Liver (tissue), 3 donors: ENCODE data around the gene AIPL1.
A peak's percentile ranks its signal among the peaks of the same experiment; 100 is the strongest.

ENCODE experiments used
- ATF3 ChIP-seq: IDR thresholded peaks from 2 replicates; pipeline ENCODE4 v1.6.1; 2016; ENCODE audit warnings: antibody characterized with exemption
- EGR1 ChIP-seq, 2 donors: IDR thresholded peaks; 2 replicates each; pipeline ENCODE4 v1.6.1; 2016 to 2018; ENCODE audit warnings: antibody characterized with exemption in 2 of 2, low read depth in 2 of 2
- GABPA ChIP-seq, 2 donors: IDR thresholded peaks in 1 of 2; conservative IDR thresholded peaks in 1 of 2; 2 replicates each; pipeline ENCODE4 v1.6.1; 2016; ENCODE audit warnings: antibody characterized with exemption in 2 of 2, mild to moderate bottlenecking in 1 of 2, moderate library complexity in 1 of 2
- JUND ChIP-seq, 2 donors: IDR thresholded peaks; 2 replicates each; pipeline ENCODE4 v1.6.1; 2016; ENCODE audit warnings: antibody characterized with exemption in 2 of 2
- MAX ChIP-seq: IDR thresholded peaks from 2 replicates; pipeline ENCODE4 v1.6.1; 2016; ENCODE audit warnings: antibody characterized with exemption
- NR2F2 ChIP-seq: IDR thresholded peaks from 2 replicates; pipeline ENCODE4 v1.6.1; 2016; ENCODE audit warnings: antibody characterized with exemption
- RAD21 ChIP-seq, 2 donors: IDR thresholded peaks; 2 replicates each; pipeline ENCODE4 v1.6.1; 2016; ENCODE audit warnings: antibody characterized with exemption in 2 of 2, mild to moderate bottlenecking in 2 of 2
- REST ChIP-seq: IDR thresholded peaks from 2 replicates; pipeline ENCODE4 v1.6.1; 2016; ENCODE audit warnings: antibody characterized with exemption, mild to moderate bottlenecking
- RXRA ChIP-seq, 2 donors: IDR thresholded peaks; 2 replicates each; pipeline ENCODE4 v1.6.1; 2017 to 2018; ENCODE audit warnings: antibody characterized with exemption in 2 of 2, mild to moderate bottlenecking in 1 of 2
- SP1 ChIP-seq: IDR thresholded peaks from 2 replicates; pipeline ENCODE4 v1.6.1; 2018; ENCODE audit warnings: antibody characterized with exemption, mild to moderate bottlenecking
- TAF1 ChIP-seq: conservative IDR thresholded peaks from 2 replicates; pipeline ENCODE4 v1.6.1; 2016; ENCODE audit warnings: antibody characterized with exemption, mild to moderate bottlenecking
- YY1 ChIP-seq: IDR thresholded peaks from 2 replicates; pipeline ENCODE4 v1.6.1; 2016; ENCODE audit warnings: antibody characterized with exemption, mild to moderate bottlenecking
- TF ChIP-seq, protein P1 (sequence below): fragments of 150-350 bp; IDR thresholded peaks from 2 replicates; pipeline ENCODE4 v1.5.1; 2017; ENCODE audit warnings: improper control_type of control experiment, low read depth, low read length; ENCODE audit not compliant: missing input control
- TF ChIP-seq, protein P2 (sequence below): IDR thresholded peaks from 2 replicates; pipeline ENCODE4 v1.6.1; 2016; ENCODE audit warnings: antibody characterized with exemption
- donor health status: healthy.
- donor health status: healthy.

DNA sequence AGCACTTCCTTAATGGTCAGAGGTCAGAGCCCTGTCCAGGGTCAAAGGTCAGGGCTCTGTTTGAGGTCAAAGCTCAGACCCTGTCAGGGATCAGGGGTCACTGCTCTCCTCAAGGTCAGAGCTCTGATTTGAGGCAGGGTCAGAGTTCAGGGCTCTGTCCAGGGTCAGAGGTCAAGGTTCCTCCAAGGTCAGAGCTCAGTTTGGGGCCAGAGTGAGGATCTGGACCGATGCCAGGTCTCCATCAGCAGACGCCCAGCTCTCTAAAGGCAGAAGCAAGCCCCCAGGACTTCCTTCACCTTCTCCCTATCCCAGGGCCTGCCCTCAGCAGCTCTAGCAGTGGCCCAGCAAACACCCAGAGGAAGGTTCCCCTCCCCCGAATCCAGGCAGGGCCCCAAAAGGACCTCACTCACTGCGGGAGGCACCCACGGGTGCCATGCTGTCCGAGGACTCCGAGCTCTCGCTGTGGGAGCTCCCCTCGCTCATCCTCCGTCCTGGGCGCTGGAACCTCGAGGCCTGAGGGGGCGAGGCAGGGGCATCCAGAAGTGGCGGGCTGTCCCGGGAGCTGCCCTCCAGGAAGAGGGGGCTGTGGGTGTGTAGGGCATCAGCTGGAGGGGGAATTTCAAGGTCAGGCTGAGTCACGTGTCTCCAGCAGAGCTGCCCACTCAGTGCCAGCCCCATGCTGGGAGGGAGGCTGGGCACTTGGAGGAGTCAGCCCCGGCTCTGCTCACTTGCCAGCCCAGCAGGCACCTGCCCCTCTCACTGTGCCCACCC lies 36.0 kb upstream of the AIPL1 start:
- TF ChIP-seq MAX, result no peak
- TF ChIP-seq, protein P1, sequence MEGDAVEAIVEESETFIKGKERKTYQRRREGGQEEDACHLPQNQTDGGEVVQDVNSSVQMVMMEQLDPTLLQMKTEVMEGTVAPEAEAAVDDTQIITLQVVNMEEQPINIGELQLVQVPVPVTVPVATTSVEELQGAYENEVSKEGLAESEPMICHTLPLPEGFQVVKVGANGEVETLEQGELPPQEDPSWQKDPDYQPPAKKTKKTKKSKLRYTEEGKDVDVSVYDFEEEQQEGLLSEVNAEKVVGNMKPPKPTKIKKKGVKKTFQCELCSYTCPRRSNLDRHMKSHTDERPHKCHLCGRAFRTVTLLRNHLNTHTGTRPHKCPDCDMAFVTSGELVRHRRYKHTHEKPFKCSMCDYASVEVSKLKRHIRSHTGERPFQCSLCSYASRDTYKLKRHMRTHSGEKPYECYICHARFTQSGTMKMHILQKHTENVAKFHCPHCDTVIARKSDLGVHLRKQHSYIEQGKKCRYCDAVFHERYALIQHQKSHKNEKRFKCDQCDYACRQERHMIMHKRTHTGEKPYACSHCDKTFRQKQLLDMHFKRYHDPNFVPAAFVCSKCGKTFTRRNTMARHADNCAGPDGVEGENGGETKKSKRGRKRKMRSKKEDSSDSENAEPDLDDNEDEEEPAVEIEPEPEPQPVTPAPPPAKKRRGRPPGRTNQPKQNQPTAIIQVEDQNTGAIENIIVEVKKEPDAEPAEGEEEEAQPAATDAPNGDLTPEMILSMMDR, result no peak
- no peak for TF ChIP-seq RAD21 (IDR thresholded peaks at IDR 0.05)
- TF ChIP-seq, protein P2, sequence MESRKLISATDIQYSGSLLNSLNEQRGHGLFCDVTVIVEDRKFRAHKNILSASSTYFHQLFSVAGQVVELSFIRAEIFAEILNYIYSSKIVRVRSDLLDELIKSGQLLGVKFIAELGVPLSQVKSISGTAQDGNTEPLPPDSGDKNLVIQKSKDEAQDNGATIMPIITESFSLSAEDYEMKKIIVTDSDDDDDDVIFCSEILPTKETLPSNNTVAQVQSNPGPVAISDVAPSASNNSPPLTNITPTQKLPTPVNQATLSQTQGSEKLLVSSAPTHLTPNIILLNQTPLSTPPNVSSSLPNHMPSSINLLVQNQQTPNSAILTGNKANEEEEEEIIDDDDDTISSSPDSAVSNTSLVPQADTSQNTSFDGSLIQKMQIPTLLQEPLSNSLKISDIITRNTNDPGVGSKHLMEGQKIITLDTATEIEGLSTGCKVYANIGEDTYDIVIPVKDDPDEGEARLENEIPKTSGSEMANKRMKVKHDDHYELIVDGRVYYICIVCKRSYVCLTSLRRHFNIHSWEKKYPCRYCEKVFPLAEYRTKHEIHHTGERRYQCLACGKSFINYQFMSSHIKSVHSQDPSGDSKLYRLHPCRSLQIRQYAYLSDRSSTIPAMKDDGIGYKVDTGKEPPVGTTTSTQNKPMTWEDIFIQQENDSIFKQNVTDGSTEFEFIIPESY, result no peak
- TF ChIP-seq ATF3, result no peak
- no peak for TF ChIP-seq REST
- TF ChIP-seq RXRA (IDR thresholded peaks at IDR 0.05), result peak in 1 of 2 donors; percentile 50
- TF ChIP-seq JUND (IDR thresholded peaks at IDR 0.05), result no peak
- no peak for TF ChIP-seq YY1
- TF ChIP-seq TAF1, result no peak
- peak; percentile 99 for TF ChIP-seq NR2F2
- TF ChIP-seq GABPA (IDR thresholded peaks at IDR 0.05 in 1 of 2, conservative IDR thresholded peaks at IDR 0.05 in 1 of 2), result no peak
- TF ChIP-seq EGR1 (IDR thresholded peaks at IDR 0.05; ENCODE audit: low read depth in 2 of 2), result no peak
- TF ChIP-seq SP1, result no peak
